Gastroesophageal sphincter (tissue), 3 donors: ENCODE results near the gene ROPN1B.
"Not testable (repeated sequence)": the region's sequence is repeated elsewhere in the genome, so short reads cannot be mapped to it uniquely, and the experiment has no call there.

ENCODE experiments used
- POLR2A ChIP-seq, 2 donors: fragments of 450-650 bp; IDR thresholded peaks; one replicate each; pipeline ENCODE4 v1.6.1; 2017; ENCODE audit warnings: antibody characterized with exemption in 2 of 2, mild to moderate bottlenecking in 2 of 2, moderate library complexity in 1 of 2
- TF ChIP-seq, protein P1 (sequence below), 4 experiments: fragments of 200-600 bp in 2 of 4; fragments of 450-650 bp in 2 of 4; sonication (generic) in 1 of 4; IDR thresholded peaks; one replicate each; pipeline ENCODE4 v1.5.1; 2017 to 2019; ENCODE audit warnings: antibody characterized with exemption in 4 of 4, mild to moderate bottlenecking in 2 of 4, moderate library complexity in 2 of 4

DNA sequence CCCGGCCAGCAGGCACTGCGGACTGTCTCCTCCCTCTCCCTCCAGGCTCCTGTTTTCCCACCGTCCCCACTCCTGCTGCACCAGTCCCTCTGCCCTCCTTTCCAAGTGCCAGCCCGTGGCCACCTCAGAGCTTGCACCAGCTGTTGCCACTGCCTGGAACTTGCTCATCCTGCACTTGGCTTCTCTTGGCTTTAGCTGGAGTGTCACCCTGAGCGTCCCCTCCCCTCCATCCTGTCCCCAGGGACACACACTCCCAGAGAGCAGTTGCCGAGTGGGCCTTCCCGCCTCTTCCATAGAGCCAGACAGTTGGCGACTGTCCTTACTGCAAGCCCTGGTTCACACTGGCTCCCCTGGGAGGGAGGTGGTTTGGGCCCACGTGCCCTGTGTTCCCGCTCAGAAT, 48.8 kb upstream of the ROPN1B start:
- TF ChIP-seq POLR2A (IDR thresholded peaks at IDR 0.05) = not testable (repeated sequence)
- TF ChIP-seq, protein P1, sequence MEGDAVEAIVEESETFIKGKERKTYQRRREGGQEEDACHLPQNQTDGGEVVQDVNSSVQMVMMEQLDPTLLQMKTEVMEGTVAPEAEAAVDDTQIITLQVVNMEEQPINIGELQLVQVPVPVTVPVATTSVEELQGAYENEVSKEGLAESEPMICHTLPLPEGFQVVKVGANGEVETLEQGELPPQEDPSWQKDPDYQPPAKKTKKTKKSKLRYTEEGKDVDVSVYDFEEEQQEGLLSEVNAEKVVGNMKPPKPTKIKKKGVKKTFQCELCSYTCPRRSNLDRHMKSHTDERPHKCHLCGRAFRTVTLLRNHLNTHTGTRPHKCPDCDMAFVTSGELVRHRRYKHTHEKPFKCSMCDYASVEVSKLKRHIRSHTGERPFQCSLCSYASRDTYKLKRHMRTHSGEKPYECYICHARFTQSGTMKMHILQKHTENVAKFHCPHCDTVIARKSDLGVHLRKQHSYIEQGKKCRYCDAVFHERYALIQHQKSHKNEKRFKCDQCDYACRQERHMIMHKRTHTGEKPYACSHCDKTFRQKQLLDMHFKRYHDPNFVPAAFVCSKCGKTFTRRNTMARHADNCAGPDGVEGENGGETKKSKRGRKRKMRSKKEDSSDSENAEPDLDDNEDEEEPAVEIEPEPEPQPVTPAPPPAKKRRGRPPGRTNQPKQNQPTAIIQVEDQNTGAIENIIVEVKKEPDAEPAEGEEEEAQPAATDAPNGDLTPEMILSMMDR (IDR thresholded peaks at IDR 0.05) = not testable (repeated sequence)
